ENCODE data around the gene SNRNP25. TPM values are rescaled to one million over a fixed set of nuclear protein-coding genes. Genes with fewer than 3 reads are reported as not detected.
"Not testable (repeated sequence)": the region's sequence is repeated elsewhere in the genome, so short reads cannot be mapped to it uniquely, and the experiment has no call there.

Gene SNRNP25
- 10 to 100 TPM in 1 of 2 experiments, 1 to 10 TPM in 1; 10.0 to 10.2 TPM for total RNA-seq
- polyA plus RNA-seq, result 10 to 100 TPM; 12.5 to 20.1 TPM

- intact Hi-C loops (cut with micrococcal nuclease), result loop anchor here (1.0 kb wide), 3 partner anchors 25 to 299 kb away; partner anchors contain the start of genes AXIN1 and MPG
- Histone ChIP-seq H3K4me3 (ENCODE audit: low read length in 2 of 2) (peak within 1 kb of the TSS; percentile 79 to 84), H3K27ac (ENCODE audit: low read depth, low read length) (peak within 1 kb of the TSS; percentile 60), H3K27me3 (ENCODE audit: insufficient read depth, low read length) (no peaks in the 10 kb centered on the region), H3K9me3 (ENCODE audit: control insufficient read depth in 1 of 2, low read length in 2 of 2) (no peaks in the 10 kb centered on the region), H3K4me1 (ENCODE audit: insufficient read depth, low read length) (peaks cover 29% of the 10 kb centered on the region), H3K36me3 (ENCODE audit: insufficient read depth, low read length) (peaks cover 11% of the 10 kb centered on the region)
- Mint-ChIP-seq H3K4me3 (peak within 1 kb of the TSS; percentile 90 to 99 (median 97)), H3K36me3 (peaks cover 14 to 24% of the 10 kb centered on the region in 2 donors), H3K9me3 (peaks cover 0 to 2% (median 0%) of the 10 kb centered on the region in 8 donors), H3K27ac (peak within 1 kb of the TSS; percentile 84 to 96 (median 94)), H3K4me1 (peaks cover 16 to 40% (median 24%) of the 10 kb centered on the region in 4 donors), H3K27me3 (no peaks in the 10 kb centered on the region)
- CTCF ChIA-PET (ENCODE audit: partially characterized antibody), result interaction anchor here (0.6 to 2.1 kb wide), 8 partner anchors 9 to 371 kb away, joined by 3 to 10 read pairs (median 6); partner anchors contain the start of gene RAB11FIP3
- peak; percentile 96 to 98 (median 97) for DNase-seq
- POLR2A ChIA-PET (ENCODE audit: partially characterized antibody), result interaction anchor here (1.0 to 2.1 kb wide), 7 partner anchors 8 to 302 kb away, joined by 3 to 22 read pairs (median 4); partner anchors contain the start of genes FAM234A and MPG
Observed at GRCh38 chr16:53346-54236, at the start of gene SNRNP25, which contains the start of gene POLR3K. Gene SNRNP25, plus strand, starts transcription at chr16:53828. Its CDS starts 189 bp downstream, at chr16:54017. Gene POLR3K, minus strand, starts transcription at chr16:53608. Its CDS starts 22 bp downstream, at chr16:53586.

- no peaks in the 10 kb centered on the region for H3K9me3 ChIP-seq (ENCODE audit: control insufficient read depth in 1 of 2, low read length in 2 of 2)
- peak in 1 of 5 donors; percentile 45 for DNase-seq
- ChIA-PET POLR2A (ENCODE audit: partially characterized antibody) (no interaction called here), CTCF (ENCODE audit: partially characterized antibody) (no interaction called here)
- H3K4me1 ChIP-seq (ENCODE audit: insufficient read depth, low read length), result no peaks in the 10 kb centered on the region
- H3K36me3 ChIP-seq (ENCODE audit: insufficient read depth, low read length), result no peaks in the 10 kb centered on the region
- H3K27me3 Mint-ChIP-seq, result no peaks in the 10 kb centered on the region
- H3K36me3 Mint-ChIP-seq, result no peaks in the 10 kb centered on the region
- no peak overlapping the region for H3K27ac ChIP-seq (ENCODE audit: low read depth, low read length)
- peak overlapping the region in 3 of 7 donors; percentile 15 to 82 (median 47) for H3K27ac Mint-ChIP-seq
- H3K4me3 ChIP-seq (ENCODE audit: low read length in 2 of 2), result no peak overlapping the region
- H3K9me3 Mint-ChIP-seq, result no peaks in the 10 kb centered on the region
- H3K27me3 ChIP-seq (ENCODE audit: insufficient read depth, low read length), result no peaks in the 10 kb centered on the region
- peak overlapping the region; percentile 31 to 68 (median 48) for H3K4me3 Mint-ChIP-seq
- H3K4me1 Mint-ChIP-seq, result no peaks in the 10 kb centered on the region
- intact Hi-C loops (cut with micrococcal nuclease), result no loop called here
Observed at GRCh38 chr16:9903-10665, 43.5 kb upstream of the SNRNP25 start.

GRCh38 chr16:10772-11171 lies 42.9 kb upstream of the SNRNP25 start:
- H3K9me3 Mint-ChIP-seq; H3K9me3 ChIP-seq (ENCODE audit: control insufficient read depth in 1 of 2, low read length in 2 of 2); intact Hi-C loops (cut with micrococcal nuclease); H3K27ac ChIP-seq (ENCODE audit: low read depth, low read length); H3K36me3 Mint-ChIP-seq; H3K4me1 Mint-ChIP-seq; H3K36me3 ChIP-seq (ENCODE audit: insufficient read depth, low read length); H3K4me1 ChIP-seq (ENCODE audit: insufficient read depth, low read length); H3K27me3 Mint-ChIP-seq; CTCF ChIA-PET (ENCODE audit: partially characterized antibody); POLR2A ChIA-PET (ENCODE audit: partially characterized antibody); H3K27me3 ChIP-seq (ENCODE audit: insufficient read depth, low read length); H3K4me3 ChIP-seq (ENCODE audit: low read length in 2 of 2): not testable (repeated sequence)
- H3K4me3 Mint-ChIP-seq, result peak overlapping the region in 1 of 8 donors; percentile 74
- peak overlapping the region in 4 of 7 donors; percentile 78 to 87 (median 84) for H3K27ac Mint-ChIP-seq
- peak; percentile 87 to 97 (median 90) for DNase-seq

DNA sequence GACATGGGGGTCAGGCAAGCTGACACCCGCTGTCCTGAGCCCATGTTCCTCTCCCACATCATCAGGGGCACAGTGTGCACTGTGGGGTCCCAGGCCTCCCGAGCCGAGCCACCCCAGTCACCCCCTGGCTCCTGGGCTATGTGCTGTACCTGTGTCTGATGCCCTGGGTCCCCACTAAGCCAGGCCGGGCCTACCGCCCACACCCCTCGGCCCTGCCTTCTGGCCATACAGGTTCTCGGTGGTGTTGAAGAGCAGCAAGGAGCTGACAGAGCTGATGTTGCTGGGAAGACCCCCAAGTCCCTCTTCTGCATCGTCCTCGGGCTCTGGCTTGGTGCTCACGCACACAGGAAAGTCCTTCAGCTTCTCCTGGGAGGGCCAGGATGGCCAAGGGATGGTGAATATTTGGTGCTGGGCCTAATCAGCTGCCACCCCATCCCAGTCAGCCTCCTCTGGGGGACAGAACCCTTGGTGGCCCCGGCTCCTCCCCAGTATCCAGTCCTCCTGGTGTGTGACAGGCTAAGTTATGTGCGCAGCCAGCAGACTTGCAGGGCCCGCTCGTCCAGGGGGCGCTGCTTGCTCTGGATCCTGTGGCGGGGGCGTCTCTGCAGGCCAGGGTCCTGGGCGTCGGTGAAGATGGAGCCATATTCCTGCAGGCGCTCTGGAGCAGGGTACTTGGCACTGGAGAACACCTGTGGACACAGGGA lies 36.4 kb upstream of the SNRNP25 start:
- H3K27ac Mint-ChIP-seq; POLR2A ChIA-PET (ENCODE audit: partially characterized antibody); H3K4me3 Mint-ChIP-seq; H3K27ac ChIP-seq (ENCODE audit: low read depth, low read length); H3K4me1 ChIP-seq (ENCODE audit: insufficient read depth, low read length); H3K27me3 Mint-ChIP-seq; H3K4me1 Mint-ChIP-seq; intact Hi-C loops (cut with micrococcal nuclease); H3K27me3 ChIP-seq (ENCODE audit: insufficient read depth, low read length); H3K9me3 ChIP-seq (ENCODE audit: control insufficient read depth in 1 of 2, low read length in 2 of 2); H3K36me3 Mint-ChIP-seq; H3K4me3 ChIP-seq (ENCODE audit: low read length in 2 of 2); H3K36me3 ChIP-seq (ENCODE audit: insufficient read depth, low read length); H3K9me3 Mint-ChIP-seq; DNase-seq; CTCF ChIA-PET (ENCODE audit: partially characterized antibody): not testable (repeated sequence)

DNA sequence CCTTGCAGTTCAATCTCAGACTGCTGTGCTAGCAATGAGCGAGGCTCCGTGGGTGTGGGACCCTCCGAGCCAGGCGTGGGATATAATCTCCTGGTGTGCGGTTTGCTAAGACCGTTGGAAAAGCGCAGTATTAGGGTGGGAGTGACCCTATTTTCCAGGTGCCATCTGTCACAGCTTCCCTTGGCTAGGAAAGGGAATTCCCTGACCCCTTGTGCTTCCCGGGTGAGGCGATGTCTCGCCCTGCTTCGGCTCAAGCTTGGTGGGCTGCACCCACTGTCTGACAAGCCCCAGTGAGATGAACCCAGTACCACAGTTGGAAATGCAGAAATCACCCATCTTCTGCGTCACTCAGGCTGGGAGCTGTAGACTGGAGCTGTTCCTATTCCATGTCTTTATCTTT lies 32.7 kb upstream of the SNRNP25 start:
- POLR2A ChIA-PET (ENCODE audit: partially characterized antibody); intact Hi-C loops (cut with micrococcal nuclease); H3K27ac ChIP-seq (ENCODE audit: low read depth, low read length); H3K9me3 Mint-ChIP-seq; H3K4me3 Mint-ChIP-seq; H3K27me3 ChIP-seq (ENCODE audit: insufficient read depth, low read length); CTCF ChIA-PET (ENCODE audit: partially characterized antibody); H3K4me3 ChIP-seq (ENCODE audit: low read length in 2 of 2); H3K27me3 Mint-ChIP-seq; H3K36me3 Mint-ChIP-seq; H3K9me3 ChIP-seq (ENCODE audit: control insufficient read depth in 1 of 2, low read length in 2 of 2); DNase-seq; H3K4me1 Mint-ChIP-seq; H3K36me3 ChIP-seq (ENCODE audit: insufficient read depth, low read length); H3K27ac Mint-ChIP-seq; H3K4me1 ChIP-seq (ENCODE audit: insufficient read depth, low read length): not testable (repeated sequence)

DNA sequence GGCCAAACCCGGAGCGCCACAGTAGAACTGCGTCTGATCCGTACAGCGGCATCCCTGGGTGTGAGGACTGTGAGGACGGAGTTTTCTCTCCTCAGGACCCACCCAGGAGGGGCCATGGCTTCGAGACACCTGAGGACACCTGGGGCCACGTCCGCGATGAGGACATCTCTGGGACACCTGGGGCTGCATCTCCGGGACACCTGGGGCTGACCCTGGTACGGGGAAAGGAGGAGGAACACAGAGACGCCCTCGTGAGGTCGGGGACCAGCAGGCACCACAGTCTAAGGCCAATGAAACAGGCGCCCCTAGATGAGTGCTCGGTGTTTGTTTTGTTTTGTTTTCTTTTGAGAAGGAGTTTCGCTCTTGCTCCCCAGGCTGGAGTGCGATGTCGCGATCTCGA lies 29.5 kb upstream of the SNRNP25 start:
- POLR2A ChIA-PET (ENCODE audit: partially characterized antibody), result not testable (repeated sequence)

More for the DNA sequence above, 29.5 kb upstream of the SNRNP25 start:
- H3K4me3 Mint-ChIP-seq; H3K27ac Mint-ChIP-seq; H3K4me1 ChIP-seq (ENCODE audit: insufficient read depth, low read length); H3K36me3 ChIP-seq (ENCODE audit: insufficient read depth, low read length); H3K4me1 Mint-ChIP-seq; intact Hi-C loops (cut with micrococcal nuclease); H3K36me3 Mint-ChIP-seq; DNase-seq; H3K4me3 ChIP-seq (ENCODE audit: low read length in 2 of 2); H3K27me3 Mint-ChIP-seq; H3K27me3 ChIP-seq (ENCODE audit: insufficient read depth, low read length); H3K9me3 ChIP-seq (ENCODE audit: control insufficient read depth in 1 of 2, low read length in 2 of 2); H3K27ac ChIP-seq (ENCODE audit: low read depth, low read length); H3K9me3 Mint-ChIP-seq: not testable (repeated sequence)
- CTCF ChIA-PET (ENCODE audit: partially characterized antibody), result interaction anchor here (0.6 to 0.7 kb wide), 2 partner anchors 73 to 316 kb away, joined by 3 read pairs; no protein-coding TSS in a partner anchor

All from CD4-positive, alpha-beta memory T cell (primary cell).